ENCODE measurements around the gene TMED9.
"Not testable (repeated sequence)": the region's sequence is repeated elsewhere in the genome, so short reads cannot be mapped to it uniquely, and the experiment has no call there.

The TMED9 gene

GRCh38 chr5:177606071-177607051 is 14.4 kb downstream of the TMED9 start:
- no peak for DNase-seq

- no peak for DNase-seq
These were observed 15.1 kb downstream of the TMED9 start for GRCh38 chr5:177607115-177607451.

- DNase-seq: peak; percentile 4 to 63 (median 24)
These were observed 15.6 kb downstream of the TMED9 start for GRCh38 chr5:177607452-177608192.

DNA sequence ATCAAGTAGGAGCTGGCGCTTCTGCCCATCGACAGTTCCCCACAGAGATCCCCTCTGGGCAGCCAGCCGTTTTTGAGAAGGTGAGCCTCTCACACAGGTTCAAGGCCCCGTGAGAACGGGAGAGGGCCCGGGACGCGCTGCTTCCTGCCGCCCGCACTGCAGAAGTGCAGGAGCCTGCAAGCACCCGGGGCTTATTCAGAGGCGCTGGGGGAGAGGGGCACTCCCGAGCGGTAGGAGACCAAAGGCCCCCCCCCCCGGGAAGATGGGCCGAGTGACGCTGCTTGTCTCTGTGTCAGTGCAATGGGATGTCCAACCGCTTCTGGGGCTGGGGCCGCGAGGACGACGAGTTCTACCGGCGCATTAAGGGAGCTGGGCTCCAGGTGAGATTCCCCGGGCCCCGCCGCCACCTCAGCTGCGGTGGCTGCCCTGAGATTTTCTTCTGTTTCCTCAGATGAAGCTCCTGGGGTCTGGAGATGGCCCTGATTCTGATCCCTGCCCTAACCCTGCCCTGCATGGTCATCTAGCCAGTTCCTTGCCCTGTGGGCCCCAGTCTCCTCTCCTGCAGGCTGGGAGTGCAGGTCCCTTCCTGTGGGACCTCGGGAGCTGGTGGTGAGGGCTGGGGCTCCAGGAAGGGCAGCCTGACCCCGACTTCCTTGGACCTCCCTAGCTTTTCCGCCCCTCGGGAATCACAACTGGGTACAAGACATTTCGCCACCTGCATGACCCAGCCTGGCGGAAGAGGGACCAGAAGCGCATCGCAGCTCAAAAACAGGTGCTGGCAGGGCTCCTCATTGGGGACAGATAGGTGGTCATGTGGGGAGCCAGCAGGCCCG is 16.5 kb downstream of the TMED9 start:
- DNase-seq: no peak

GRCh38 chr5:177609076-177610059 is 17.4 kb downstream of the TMED9 start:
- no peak for DNase-seq

DNA sequence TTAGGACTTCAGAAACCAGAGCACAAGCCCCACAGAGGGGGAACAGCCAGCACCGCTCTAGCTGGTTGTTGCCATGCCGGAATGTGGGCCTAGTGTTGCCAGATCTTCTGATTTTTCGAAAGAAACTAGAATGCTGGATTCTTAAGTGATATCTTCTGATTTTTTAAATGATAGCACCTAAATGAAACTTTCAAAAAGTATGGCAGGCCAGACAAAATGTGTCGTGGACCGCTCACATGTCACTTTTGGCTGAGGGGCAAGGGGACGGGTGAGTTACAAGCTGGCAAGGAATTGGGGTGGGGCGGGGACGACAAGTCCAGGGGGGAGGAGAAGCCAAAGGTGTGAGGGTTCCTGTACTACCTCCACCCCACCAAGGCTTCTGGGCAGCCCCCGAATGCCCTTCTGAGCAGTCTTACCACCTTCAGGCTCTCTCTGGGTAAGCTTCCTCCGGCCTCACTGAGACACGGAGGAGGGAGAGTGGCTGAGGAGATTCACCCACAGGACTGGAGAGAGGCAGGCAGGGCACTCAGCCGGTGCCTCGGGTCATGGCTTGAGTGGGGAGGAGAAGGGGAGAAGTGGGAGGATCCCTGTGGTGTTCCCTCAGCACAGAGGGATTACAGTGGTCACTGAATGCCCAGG is 18.2 kb downstream of the TMED9 start:
- DNase-seq: no peak

DNA sequence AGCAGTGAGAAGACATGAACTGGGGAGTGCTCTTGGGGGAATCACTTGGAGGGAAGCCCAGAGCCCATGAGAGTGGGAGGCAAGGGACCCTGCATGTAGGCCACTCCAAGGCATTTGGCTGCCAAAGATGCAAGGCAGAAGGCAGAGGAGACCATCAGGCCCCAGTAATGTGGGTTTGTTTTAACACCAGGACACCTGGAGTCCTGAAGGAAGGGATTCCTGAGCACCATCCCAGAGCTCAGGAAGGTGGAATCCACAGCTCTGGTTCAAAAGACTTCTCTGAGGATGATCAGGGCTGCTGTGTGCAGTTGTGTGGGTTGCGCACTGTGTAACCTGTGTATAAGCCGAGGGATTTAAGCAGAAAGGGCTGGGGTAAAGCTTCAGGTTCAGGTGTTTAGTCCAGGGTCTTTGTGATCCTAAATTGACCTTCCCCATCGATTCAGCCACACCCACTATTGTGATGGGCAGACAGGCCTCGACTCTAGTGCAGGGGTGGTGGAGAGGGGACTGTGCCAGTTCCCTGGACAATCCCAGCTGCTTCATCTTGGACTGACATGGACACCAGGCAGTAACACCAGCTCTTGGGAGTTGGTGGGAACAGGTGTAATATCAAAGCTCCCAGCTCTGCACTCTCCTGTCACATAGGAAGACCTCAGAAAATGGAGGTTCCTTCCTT is 18.9 kb downstream of the TMED9 start:
- no peak for DNase-seq

- DNase-seq: no peak
These were observed 19.6 kb downstream of the TMED9 start for GRCh38 chr5:177611446-177612214.

DNA sequence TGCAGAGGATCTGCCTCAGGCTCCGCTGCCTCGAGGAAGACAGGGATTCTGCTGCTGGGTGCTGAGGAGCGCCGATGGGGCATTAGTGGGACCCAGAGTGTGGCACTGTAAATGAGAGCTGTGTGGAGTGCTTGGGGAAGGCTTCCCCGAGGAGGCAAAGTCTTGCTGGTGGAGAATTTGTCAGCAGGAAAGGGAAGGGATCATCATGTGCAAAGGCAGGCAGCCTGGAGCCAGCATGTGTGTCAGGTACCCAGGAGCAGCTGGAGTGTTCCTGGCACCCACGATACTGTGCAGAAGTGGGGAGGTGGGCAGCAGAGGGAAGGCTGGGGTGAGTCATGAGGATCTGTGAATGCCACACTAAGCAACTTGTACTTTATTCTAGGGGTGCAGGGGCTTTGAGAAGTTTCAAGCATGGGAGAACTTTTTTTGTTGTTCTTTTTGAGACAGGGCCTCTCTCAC is 20.2 kb downstream of the TMED9 start:
- DNase-seq: no peak

GRCh38 chr5:177620560-177620959 is 28.6 kb downstream of the TMED9 start:
- DNase-seq: no peak

GRCh38 chr5:177624172-177624571 is 32.2 kb downstream of the TMED9 start:
- DNase-seq: not testable (repeated sequence)

DNA sequence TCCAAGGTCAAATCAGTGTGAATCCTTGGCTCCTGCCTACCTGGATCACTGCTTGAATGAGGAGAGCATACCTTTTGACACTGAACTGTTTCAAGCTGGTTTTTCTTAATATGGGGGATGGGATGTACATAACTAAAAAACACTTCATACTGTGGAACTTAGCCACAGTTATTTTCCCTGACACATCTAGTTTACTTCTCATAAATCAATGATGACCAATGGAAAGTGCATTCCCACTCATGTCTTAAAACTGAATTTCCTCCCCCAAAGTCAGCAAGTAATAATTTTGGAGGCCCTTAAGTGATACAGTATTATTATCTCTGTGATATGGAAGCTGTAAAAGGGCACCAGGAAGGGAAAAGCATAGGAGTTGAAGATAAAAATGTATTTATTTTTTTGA is 38.2 kb downstream of the TMED9 start:
- DNase-seq: not testable (repeated sequence)

GRCh38 chr5:177634912-177635311 is 42.9 kb downstream of the TMED9 start:
- DNase-seq: not testable (repeated sequence)

- not testable (repeated sequence) for DNase-seq
These were observed 53.5 kb downstream of the TMED9 start for GRCh38 chr5:177645462-177645861.
